ENCODE measurements around the gene CORO1C.

Gene CORO1C

GRCh38 chr12:108696111-108696995 lies 35.0 kb downstream of the CORO1C start:
- Histone ChIP-seq H3K36me3 (ENCODE audit: control insufficient read depth, insufficient read depth, low read length) (peaks cover 3% of the 10 kb centered on the region), H3K27me3 (replicated peaks; ENCODE audit: control insufficient read depth, insufficient read depth, low read length) (no peaks in the 10 kb centered on the region), H3K4me3 (replicated peaks; ENCODE audit: low read depth, low read length) (no peak overlapping the region)
- DNase-seq (ENCODE audit: extremely low read depth, insufficient read length) = no peak
- no peak for TF ChIP-seq CTCF (IDR thresholded peaks at IDR 0.05; ENCODE audit: insufficient read depth, low read length, poor library complexity, severe bottlenecking)

GRCh38 chr12:108694812-108695278 lies 36.5 kb downstream of the CORO1C start:
- no peak for TF ChIP-seq CTCF (IDR thresholded peaks at IDR 0.05; ENCODE audit: insufficient read depth, low read length, poor library complexity, severe bottlenecking)
- no peak overlapping the region for H3K4me3 ChIP-seq (replicated peaks; ENCODE audit: low read depth, low read length)
- H3K36me3 ChIP-seq (ENCODE audit: control insufficient read depth, insufficient read depth, low read length) = no peaks in the 10 kb centered on the region; the same call in none of the 2 replicates
- H3K27me3 ChIP-seq (replicated peaks; ENCODE audit: control insufficient read depth, insufficient read depth, low read length) = no peaks in the 10 kb centered on the region
- peak; percentile 49 for DNase-seq (ENCODE audit: extremely low read depth, insufficient read length)

GRCh38 chr12:108693751-108694150 lies 37.6 kb downstream of the CORO1C start:
- Histone ChIP-seq H3K27me3 (replicated peaks; ENCODE audit: control insufficient read depth, insufficient read depth, low read length) (no peaks in the 10 kb centered on the region), H3K4me3 (replicated peaks; ENCODE audit: low read depth, low read length) (no peak overlapping the region), H3K36me3 (ENCODE audit: control insufficient read depth, insufficient read depth, low read length) (no peaks in the 10 kb centered on the region; the same call in none of the 2 replicates)
- no peak for TF ChIP-seq CTCF (IDR thresholded peaks at IDR 0.05; ENCODE audit: insufficient read depth, low read length, poor library complexity, severe bottlenecking)
- DNase-seq (ENCODE audit: extremely low read depth, insufficient read length) = no peak

GRCh38 chr12:108693186-108693730 lies 38.1 kb downstream of the CORO1C start:
- no peak for TF ChIP-seq CTCF (IDR thresholded peaks at IDR 0.05; ENCODE audit: insufficient read depth, low read length, poor library complexity, severe bottlenecking)
- Histone ChIP-seq H3K4me3 (replicated peaks; ENCODE audit: low read depth, low read length) (no peak overlapping the region), H3K36me3 (ENCODE audit: control insufficient read depth, insufficient read depth, low read length) (no peaks in the 10 kb centered on the region; the same call in none of the 2 replicates), H3K27me3 (replicated peaks; ENCODE audit: control insufficient read depth, insufficient read depth, low read length) (no peaks in the 10 kb centered on the region)
- DNase-seq (ENCODE audit: extremely low read depth, insufficient read length) = no peak

GRCh38 chr12:108691998-108692808 lies 39.1 kb downstream of the CORO1C start:
- peak; percentile 60 for DNase-seq (ENCODE audit: extremely low read depth, insufficient read length)
- no peak for TF ChIP-seq CTCF (IDR thresholded peaks at IDR 0.05; ENCODE audit: insufficient read depth, low read length, poor library complexity, severe bottlenecking)
- peak overlapping the region; percentile 28; the same call in 1 of the 2 replicates for H3K4me3 ChIP-seq (replicated peaks; ENCODE audit: low read depth, low read length)

More at GRCh38 chr12:108691998-108692808, 39.1 kb downstream of the CORO1C start:
- Histone ChIP-seq H3K36me3 (ENCODE audit: control insufficient read depth, insufficient read depth, low read length) (no peaks in the 10 kb centered on the region; the same call in 1 of the 2 replicates), H3K27me3 (replicated peaks; ENCODE audit: control insufficient read depth, insufficient read depth, low read length) (no peaks in the 10 kb centered on the region)
